ENCODE results near the gene STIL. TPM values are rescaled to one million over a fixed set of nuclear protein-coding genes. Genes with fewer than 3 reads are reported as not detected.

The STIL gene
- total and polyA plus RNA-seq, 4 donors: 0.85 to 5.9 (median 1.4) TPM

DNA sequence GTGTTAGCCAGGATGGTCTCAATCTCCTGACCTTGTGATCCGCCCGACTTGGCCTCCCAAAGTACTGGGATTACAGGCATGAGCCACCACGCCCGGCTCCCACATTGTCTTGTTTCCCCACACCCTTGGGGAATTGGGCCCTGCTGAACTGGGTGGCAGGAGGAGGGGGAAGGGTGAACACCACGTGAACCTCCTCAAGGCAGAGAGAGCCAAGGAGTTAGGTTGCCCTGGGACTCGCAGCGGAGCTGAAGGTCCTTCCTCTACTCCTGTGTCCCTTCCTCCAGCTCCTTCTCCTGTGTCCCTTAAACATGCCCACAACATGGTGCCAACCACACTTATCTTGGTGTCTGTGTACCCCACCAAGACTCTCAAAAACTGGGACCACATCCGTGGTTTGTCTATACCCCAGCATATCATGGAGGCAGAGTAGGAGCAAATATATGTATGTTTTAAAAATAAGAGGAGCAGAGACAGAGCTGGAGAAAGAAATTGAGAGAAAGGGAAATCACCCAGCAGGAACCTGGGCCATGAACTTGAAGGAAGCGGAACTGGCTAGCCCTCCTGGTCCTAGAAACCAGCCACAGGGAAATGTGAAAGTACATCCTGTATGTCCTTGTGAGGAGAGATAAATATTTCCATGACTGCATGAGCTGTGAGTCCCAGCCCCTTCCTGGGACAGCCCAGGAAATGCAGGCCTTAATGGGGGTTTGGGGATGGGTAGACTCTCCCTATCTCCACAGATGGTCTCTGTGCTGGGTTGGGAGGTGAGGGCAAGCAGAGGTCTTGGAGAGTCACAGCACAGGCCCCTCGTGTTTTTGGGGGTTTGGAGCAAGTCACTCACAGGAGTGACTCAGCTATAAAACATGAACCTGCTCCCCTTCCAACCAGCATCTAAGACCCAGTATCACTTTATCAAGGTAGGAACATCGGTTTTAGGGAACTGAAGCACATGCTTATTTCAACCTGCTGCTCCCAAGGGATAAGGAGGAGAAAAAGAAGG lies 72.5 kb downstream of the STIL start:
- no peak overlapping the region for H3K9ac ChIP-seq (ENCODE audit: insufficient read depth in 1 of 2, low read length in 2 of 2)
- 76 to 78% methylated on average over 11 of the region's 11 CpGs for WGBS, 2 donors
- DNase-seq: peak in 1 of 3 donors; percentile 54
- peaks cover 0 to 2% (median 0%) of the 10 kb centered on the region in 5 donors for H3K4me1 ChIP-seq (ENCODE audit: control insufficient read depth in 5 of 5, insufficient read depth in 5 of 5, low read length in 5 of 5)
- peak overlapping the region in 1 of 2 donors; percentile 74 for H3K27ac ChIP-seq (ENCODE audit: low read depth in 1 of 2, low read length in 1 of 2)
- H3K27me3 ChIP-seq (ENCODE audit: control insufficient read depth in 3 of 3, insufficient read depth in 3 of 3, low read length in 2 of 3): peaks cover 0 to 11% (median 0%) of the 10 kb centered on the region in 3 donors
- ATAC-seq (ENCODE audit: insufficient read depth, low FRiP score): no peak
- H3K9me3 ChIP-seq (ENCODE audit: control insufficient read depth in 4 of 4, insufficient read depth in 3 of 4, low read length in 3 of 4): no peaks in the 10 kb centered on the region
- H3K4me3 ChIP-seq: no peak overlapping the region
- no peaks in the 10 kb centered on the region for H3K36me3 ChIP-seq (ENCODE audit: control insufficient read depth in 4 of 4, insufficient read depth in 4 of 4, low read length in 4 of 4)
- TF ChIP-seq, protein P1, sequence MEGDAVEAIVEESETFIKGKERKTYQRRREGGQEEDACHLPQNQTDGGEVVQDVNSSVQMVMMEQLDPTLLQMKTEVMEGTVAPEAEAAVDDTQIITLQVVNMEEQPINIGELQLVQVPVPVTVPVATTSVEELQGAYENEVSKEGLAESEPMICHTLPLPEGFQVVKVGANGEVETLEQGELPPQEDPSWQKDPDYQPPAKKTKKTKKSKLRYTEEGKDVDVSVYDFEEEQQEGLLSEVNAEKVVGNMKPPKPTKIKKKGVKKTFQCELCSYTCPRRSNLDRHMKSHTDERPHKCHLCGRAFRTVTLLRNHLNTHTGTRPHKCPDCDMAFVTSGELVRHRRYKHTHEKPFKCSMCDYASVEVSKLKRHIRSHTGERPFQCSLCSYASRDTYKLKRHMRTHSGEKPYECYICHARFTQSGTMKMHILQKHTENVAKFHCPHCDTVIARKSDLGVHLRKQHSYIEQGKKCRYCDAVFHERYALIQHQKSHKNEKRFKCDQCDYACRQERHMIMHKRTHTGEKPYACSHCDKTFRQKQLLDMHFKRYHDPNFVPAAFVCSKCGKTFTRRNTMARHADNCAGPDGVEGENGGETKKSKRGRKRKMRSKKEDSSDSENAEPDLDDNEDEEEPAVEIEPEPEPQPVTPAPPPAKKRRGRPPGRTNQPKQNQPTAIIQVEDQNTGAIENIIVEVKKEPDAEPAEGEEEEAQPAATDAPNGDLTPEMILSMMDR (IDR thresholded peaks at IDR 0.05; ENCODE audit: control extremely low read depth, extremely low read depth): no peak

DNA sequence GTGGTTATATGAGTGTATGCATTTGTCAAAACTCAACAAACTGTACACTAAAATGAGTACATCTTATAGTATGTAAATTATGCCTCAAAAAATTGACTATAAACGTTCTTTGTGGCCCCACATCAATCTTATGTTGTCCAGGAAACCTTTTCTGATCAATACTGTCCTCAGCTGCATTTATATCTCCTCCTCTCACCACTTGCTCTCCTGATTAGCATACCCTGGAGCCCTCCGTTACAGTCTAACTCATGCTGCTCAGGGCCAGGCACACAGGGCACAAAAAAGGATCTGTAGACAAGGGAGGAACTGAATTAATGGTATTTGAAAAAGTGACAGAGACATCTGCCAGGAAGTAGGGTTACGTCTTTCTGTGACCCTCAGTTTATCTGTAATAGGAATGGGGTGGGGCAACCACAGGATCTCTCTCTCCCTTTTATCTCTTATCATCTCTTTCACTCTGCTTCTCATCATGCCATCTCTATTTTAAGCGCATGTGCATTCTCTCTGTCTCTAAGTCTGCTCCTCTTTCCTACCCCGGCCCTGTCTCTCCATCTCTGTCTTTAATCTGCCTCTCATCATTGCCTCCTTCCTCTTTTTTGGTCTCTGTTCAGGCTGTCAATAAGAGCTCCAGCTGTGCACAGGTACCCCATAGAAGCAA lies 74.9 kb downstream of the STIL start:
- Histone ChIP-seq H3K4me3 (no peak overlapping the region), H3K27ac (ENCODE audit: low read depth in 1 of 2, low read length in 1 of 2) (no peak overlapping the region), H3K4me1 (ENCODE audit: control insufficient read depth in 5 of 5, insufficient read depth in 5 of 5, low read length in 5 of 5) (peaks cover 0 to 8% (median 0%) of the 10 kb centered on the region in 5 donors), H3K36me3 (ENCODE audit: control insufficient read depth in 4 of 4, insufficient read depth in 4 of 4, low read length in 4 of 4) (no peaks in the 10 kb centered on the region), H3K9ac (ENCODE audit: insufficient read depth in 1 of 2, low read length in 2 of 2) (no peak overlapping the region), H3K9me3 (ENCODE audit: control insufficient read depth in 4 of 4, insufficient read depth in 3 of 4, low read length in 3 of 4) (no peaks in the 10 kb centered on the region), H3K27me3 (ENCODE audit: control insufficient read depth in 3 of 3, insufficient read depth in 3 of 3, low read length in 2 of 3) (peaks cover 0 to 21% (median 14%) of the 10 kb centered on the region in 3 donors)
- TF ChIP-seq, protein P1 (IDR thresholded peaks at IDR 0.05; ENCODE audit: control extremely low read depth, extremely low read depth): no peak
- ATAC-seq (ENCODE audit: insufficient read depth, low FRiP score): no peak
- DNase-seq: no peak
- 59 to 62% methylated on average over 5 of the region's 5 CpGs for WGBS, 2 donors

DNA sequence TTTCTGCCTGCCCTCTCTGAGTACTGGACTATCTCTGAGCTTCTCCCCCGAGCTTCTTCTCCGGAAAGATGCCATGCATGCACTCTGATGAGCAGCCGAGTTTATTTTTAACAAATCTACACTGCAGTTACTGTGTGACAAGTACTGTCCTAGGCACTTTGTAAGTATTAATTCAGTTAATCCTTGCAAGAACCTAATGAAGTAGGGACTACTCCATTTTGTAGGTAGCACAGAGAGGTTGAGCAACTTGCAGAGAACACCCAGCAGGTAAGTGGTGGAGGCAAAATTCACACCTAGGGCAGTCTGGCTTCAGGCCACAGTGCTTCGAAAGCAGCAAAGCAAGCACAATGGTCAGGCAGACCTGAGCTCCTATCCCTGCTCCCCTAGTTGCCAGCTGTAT lies 78.1 kb downstream of the STIL start:
- H3K36me3 ChIP-seq (ENCODE audit: control insufficient read depth in 4 of 4, insufficient read depth in 4 of 4, low read length in 4 of 4): no peaks in the 10 kb centered on the region
- H3K4me3 ChIP-seq: no peak overlapping the region
- no peak for ATAC-seq (ENCODE audit: insufficient read depth, low FRiP score)
- DNase-seq: no peak
- H3K9me3 ChIP-seq (ENCODE audit: control insufficient read depth in 4 of 4, insufficient read depth in 3 of 4, low read length in 3 of 4): peaks cover 0 to 5% (median 0%) of the 10 kb centered on the region in 4 donors
- TF ChIP-seq, protein P1 (IDR thresholded peaks at IDR 0.05; ENCODE audit: control extremely low read depth, extremely low read depth): no peak
- WGBS, 2 donors: 42 to 56% methylated on average over 4 of the region's 4 CpGs
- H3K4me1 ChIP-seq (ENCODE audit: control insufficient read depth in 5 of 5, insufficient read depth in 5 of 5, low read length in 5 of 5): peaks cover 0 to 14% (median 0%) of the 10 kb centered on the region in 5 donors
- H3K9ac ChIP-seq (ENCODE audit: insufficient read depth in 1 of 2, low read length in 2 of 2): no peak overlapping the region
- peaks cover 0 to 43% (median 41%) of the 10 kb centered on the region in 3 donors for H3K27me3 ChIP-seq (ENCODE audit: control insufficient read depth in 3 of 3, insufficient read depth in 3 of 3, low read length in 2 of 3)
- peak overlapping the region in 1 of 2 donors; percentile 63 for H3K27ac ChIP-seq (ENCODE audit: low read depth in 1 of 2, low read length in 1 of 2)

Data from lung (tissue), 12 donors.